ENCODE measurements around the gene XRCC5.

- TF ChIP-seq CTCF (IDR thresholded peaks at IDR 0.05) (no peak), POLR2A (IDR thresholded peaks at IDR 0.05) (peak in 1 of 2 donors; percentile 46)
Observed at GRCh38 chr2:216081487-216082116, 27.5 kb upstream of the XRCC5 start, which contains the start of the genes PECR and TMEM169.

Measured in tibial nerve (tissue), 3 donors.